ENCODE results near the gene NXNL1.

Gene NXNL1

GRCh38 chr19:17441241-17442021 lies 19.3 kb downstream of the NXNL1 start:
- TF ChIP-seq REST (IDR thresholded peaks at IDR 0.05; ENCODE audit: insufficient read depth in 1 of 2, low read depth in 2 of 2, low read length in 2 of 2) (no peak), SIN3A (IDR thresholded peaks at IDR 0.05; ENCODE audit: borderline replicate concordance, insufficient read depth, low read length) (no peak), FOXP2 (optimal IDR thresholded peaks at IDR 0.05; ENCODE audit: borderline replicate concordance, extremely low read depth, extremely low read length, insufficient read depth) (no peak), POLR2AphosphoS5 (IDR thresholded peaks at IDR 0.05; ENCODE audit: low read depth, low read length) (no peak), TAF1 (IDR thresholded peaks at IDR 0.05; ENCODE audit: borderline replicate concordance, insufficient read depth, low read length) (no peak)

GRCh38 chr19:17436874-17437267 lies 23.9 kb downstream of the NXNL1 start:
- no peak for TF ChIP-seq TAF1 (IDR thresholded peaks at IDR 0.05; ENCODE audit: borderline replicate concordance, insufficient read depth, low read length)
- TF ChIP-seq POLR2AphosphoS5 (IDR thresholded peaks at IDR 0.05; ENCODE audit: low read depth, low read length), result no peak
- TF ChIP-seq REST (IDR thresholded peaks at IDR 0.05; ENCODE audit: insufficient read depth in 1 of 2, low read depth in 2 of 2, low read length in 2 of 2), result no peak
- TF ChIP-seq SIN3A (IDR thresholded peaks at IDR 0.05; ENCODE audit: borderline replicate concordance, insufficient read depth, low read length), result no peak
- no peak for TF ChIP-seq FOXP2 (optimal IDR thresholded peaks at IDR 0.05; ENCODE audit: borderline replicate concordance, extremely low read depth, extremely low read length, insufficient read depth)

- no peak for TF ChIP-seq REST (IDR thresholded peaks at IDR 0.05; ENCODE audit: insufficient read depth in 1 of 2, low read depth in 2 of 2, low read length in 2 of 2)
- TF ChIP-seq SIN3A (IDR thresholded peaks at IDR 0.05; ENCODE audit: borderline replicate concordance, insufficient read depth, low read length), result no peak
- no peak for TF ChIP-seq FOXP2 (optimal IDR thresholded peaks at IDR 0.05; ENCODE audit: borderline replicate concordance, extremely low read depth, extremely low read length, insufficient read depth)
- TF ChIP-seq TAF1 (IDR thresholded peaks at IDR 0.05; ENCODE audit: borderline replicate concordance, insufficient read depth, low read length), result no peak
- TF ChIP-seq POLR2AphosphoS5 (IDR thresholded peaks at IDR 0.05; ENCODE audit: low read depth, low read length), result no peak
Measured at GRCh38 chr19:17436094-17436873, 24.4 kb downstream of the NXNL1 start.

GRCh38 chr19:17435218-17435617 lies 25.5 kb downstream of the NXNL1 start:
- TF ChIP-seq SIN3A (IDR thresholded peaks at IDR 0.05; ENCODE audit: borderline replicate concordance, insufficient read depth, low read length) (no peak), TAF1 (IDR thresholded peaks at IDR 0.05; ENCODE audit: borderline replicate concordance, insufficient read depth, low read length) (no peak), FOXP2 (optimal IDR thresholded peaks at IDR 0.05; ENCODE audit: borderline replicate concordance, extremely low read depth, extremely low read length, insufficient read depth) (no peak), REST (IDR thresholded peaks at IDR 0.05; ENCODE audit: insufficient read depth in 1 of 2, low read depth in 2 of 2, low read length in 2 of 2) (no peak), POLR2AphosphoS5 (IDR thresholded peaks at IDR 0.05; ENCODE audit: low read depth, low read length) (no peak)
